ENCODE results near the gene NPIPB6.

DNA sequence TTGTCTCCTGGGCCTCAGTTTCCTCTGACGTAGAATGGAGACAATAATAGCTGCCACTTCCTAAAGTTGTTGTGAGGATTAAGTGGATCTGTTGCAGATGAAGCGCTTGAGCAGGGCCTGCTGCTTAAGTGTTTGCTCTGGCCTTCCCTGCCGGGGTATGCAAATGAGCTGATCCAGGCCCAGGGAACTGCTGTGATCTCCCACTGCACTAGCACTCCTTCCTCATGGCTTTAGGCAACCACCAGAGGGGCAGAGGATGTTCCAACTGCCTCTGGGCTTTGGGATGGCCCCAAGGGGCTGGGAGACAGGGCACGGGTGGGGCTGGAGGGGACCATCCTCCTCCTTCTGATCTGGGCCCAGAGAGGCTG, 64.8 kb downstream of the NPIPB6 start:
- TF ChIP-seq, protein P1, sequence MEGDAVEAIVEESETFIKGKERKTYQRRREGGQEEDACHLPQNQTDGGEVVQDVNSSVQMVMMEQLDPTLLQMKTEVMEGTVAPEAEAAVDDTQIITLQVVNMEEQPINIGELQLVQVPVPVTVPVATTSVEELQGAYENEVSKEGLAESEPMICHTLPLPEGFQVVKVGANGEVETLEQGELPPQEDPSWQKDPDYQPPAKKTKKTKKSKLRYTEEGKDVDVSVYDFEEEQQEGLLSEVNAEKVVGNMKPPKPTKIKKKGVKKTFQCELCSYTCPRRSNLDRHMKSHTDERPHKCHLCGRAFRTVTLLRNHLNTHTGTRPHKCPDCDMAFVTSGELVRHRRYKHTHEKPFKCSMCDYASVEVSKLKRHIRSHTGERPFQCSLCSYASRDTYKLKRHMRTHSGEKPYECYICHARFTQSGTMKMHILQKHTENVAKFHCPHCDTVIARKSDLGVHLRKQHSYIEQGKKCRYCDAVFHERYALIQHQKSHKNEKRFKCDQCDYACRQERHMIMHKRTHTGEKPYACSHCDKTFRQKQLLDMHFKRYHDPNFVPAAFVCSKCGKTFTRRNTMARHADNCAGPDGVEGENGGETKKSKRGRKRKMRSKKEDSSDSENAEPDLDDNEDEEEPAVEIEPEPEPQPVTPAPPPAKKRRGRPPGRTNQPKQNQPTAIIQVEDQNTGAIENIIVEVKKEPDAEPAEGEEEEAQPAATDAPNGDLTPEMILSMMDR (IDR thresholded peaks at IDR 0.05), result no peak
- TF ChIP-seq POLR2A (IDR thresholded peaks at IDR 0.05), result no peak

Data from adrenal gland (tissue), 5 donors.